Right lobe of liver (tissue), 6 donors: ENCODE data around the gene PPAN. TPM values are rescaled to one million over a fixed set of nuclear protein-coding genes. Genes with fewer than 3 reads are reported as not detected.

ENCODE experiments used
- ATAC-seq, 4 donors: fragments of 200-7000 bp; cut with Tn5 transposase; one replicate each; pipeline ENCODE4 v1.9.1; 2020; ENCODE audit warnings: mild to moderate bottlenecking in 4 of 4, moderate library complexity in 4 of 4
- DNase-seq, 3 donors: peaks; one replicate each; pipeline ENCODE4 v3.0.0-alpha.2; 2020
- H3K27ac ChIP-seq, 3 donors: fragments of 200-600 bp; one replicate each; pipeline ENCODE4 v1.8.0; 2022
- H3K27me3 ChIP-seq, 2 donors: fragments of 200-600 bp; one replicate each; pipeline ENCODE4 v1.8.0; 2022
- H3K36me3 ChIP-seq, 4 donors: fragments of 200-600 bp; sonication (generic) in 1 of 4; one replicate each; pipeline versions ENCODE4 v1.5.1 to v1.8.0; 2017 to 2022; ENCODE audit warnings: control low read depth in 1 of 4
- H3K4me1 ChIP-seq, 4 donors: fragments of 200-600 bp; sonication (generic) in 1 of 4; one replicate each; pipeline versions ENCODE4 v1.5.1 to v1.8.0; 2017 to 2022; ENCODE audit warnings: control low read depth in 1 of 4
- H3K4me3 ChIP-seq, 3 donors: fragments of 200-600 bp; one replicate each; pipeline ENCODE4 v1.8.0; 2022
- H3K9me3 ChIP-seq, 4 donors: fragments of 200-600 bp; sonication (generic) in 1 of 4; one replicate each; pipeline versions ENCODE4 v1.5.1 to v1.8.0; 2017 to 2022; ENCODE audit warnings: control low read depth in 1 of 4
- CTCF ChIP-seq, 4 donors: fragments of 200-600 bp in 3 of 4; fragments of 450-650 bp in 1 of 4; IDR thresholded peaks; one replicate each; pipeline versions ENCODE4 v1.5.1 to v1.8.0; 2016 to 2022; ENCODE audit warnings: antibody characterized with exemption in 4 of 4, mild to moderate bottlenecking in 2 of 4
- POLR2A ChIP-seq: fragments of 450-650 bp; IDR thresholded peaks from one replicate; pipeline ENCODE4 v1.6.1; 2017; ENCODE audit warnings: antibody characterized with exemption, mild to moderate bottlenecking
- WGBS: methylation state at CpG from one replicate; pipeline ENCODE4 v1.1.6; 2018; ENCODE audit warnings: low coverage, low lambda C conversion rate; ENCODE audit not compliant: insufficient coverage; ENCODE audit errors: missing lambda C conversion rate; 5-methylcytosine and 5-hydroxymethylcytosine counted together
- intact Hi-C, 2 donors: fragments of 100-400 bp; cut with DNase I; formaldehyde crosslinking; loops; one replicate each; pipeline versions ENCODE4 v1.11.2 to v1.14.1; 2022
- total RNA-seq, 6 experiments: library from RNA; depleted of rRNA in 2 of 6; stranded (reverse); fragments of >200 nt in 2 of 6; fragmentation: NEBNext Ultra II Directional in 3 of 6; extraction: Animal tissue kit (Norgen Biotek cat#: 25700) in 3 of 6; gene quantifications; one replicate each; pipeline versions ENCODE4 v1.1.0 to v1.2.4, GENCODE V29; 2016 to 2023
- donor health status: DM: no; HTN: yes; CAD: no.
- donor health status: DM: no; HTN: no; CAD: no.
- donor health status: DM: no; HTN: no; CAD: no.
- donor health status: DM: no; HTN: yes; CAD: no.
- donor health status: DM: no; HTN: yes; CAD: no.

The PPAN gene
- total RNA-seq, 6 experiments from 2014 or later, result 11.2 to 19.9 (median 18.4) TPM

GRCh38 chr19:10138879-10139795, 33.0 kb downstream of the PPAN start:
- no peak for TF ChIP-seq CTCF (IDR thresholded peaks at IDR 0.05)
- TF ChIP-seq POLR2A, result no peak
- Histone ChIP-seq H3K36me3 (peaks cover 0 to 85% (median 27%) of the 10 kb centered on the region in 4 donors), H3K4me3 (no peak overlapping the region), H3K27me3 (no peaks in the 10 kb centered on the region), H3K4me1 (no peaks in the 10 kb centered on the region), H3K9me3 (no peaks in the 10 kb centered on the region), H3K27ac (no peak overlapping the region)
- WGBS, result 93% methylated on average over 6 of the region's 27 CpGs
- ATAC-seq (no peak), DNase-seq (no peak)
- intact Hi-C loops, result no loop called here

- Histone ChIP-seq H3K4me1 (no peaks in the 10 kb centered on the region), H3K4me3 (no peak overlapping the region), H3K27ac (no peak overlapping the region), H3K36me3 (peaks cover 0 to 88% (median 26%) of the 10 kb centered on the region in 4 donors), H3K9me3 (no peaks in the 10 kb centered on the region), H3K27me3 (no peaks in the 10 kb centered on the region)
- ATAC-seq (no peak), DNase-seq (no peak)
- TF ChIP-seq POLR2A, result no peak
- TF ChIP-seq CTCF (IDR thresholded peaks at IDR 0.05), result no peak
- WGBS, result no CpG with 5 or more reads among the region's 23 CpGs
- intact Hi-C loops, result no loop called here
These were observed 33.8 kb downstream of the PPAN start for GRCh38 chr19:10139952-10140351.

GRCh38 chr19:10141479-10141878, 35.3 kb downstream of the PPAN start:
- H3K27me3 ChIP-seq, result no peaks in the 10 kb centered on the region
- intact Hi-C loops, result no loop called here
- no peak overlapping the region for H3K4me3 ChIP-seq
- 92% methylated on average over 8 of the region's 13 CpGs for WGBS
- ATAC-seq, result no peak
- H3K9me3 ChIP-seq, result no peaks in the 10 kb centered on the region
- TF ChIP-seq POLR2A (no peak), CTCF (IDR thresholded peaks at IDR 0.05) (no peak)
- H3K4me1 ChIP-seq, result no peaks in the 10 kb centered on the region
- no peak overlapping the region for H3K27ac ChIP-seq
- DNase-seq, result no peak
- H3K36me3 ChIP-seq, result peaks cover 0 to 93% (median 34%) of the 10 kb centered on the region in 4 donors

GRCh38 chr19:10141973-10142372, 35.8 kb downstream of the PPAN start:
- H3K36me3 ChIP-seq, result peaks cover 0 to 93% (median 36%) of the 10 kb centered on the region in 4 donors
- no peaks in the 10 kb centered on the region for H3K9me3 ChIP-seq
- H3K4me1 ChIP-seq, result no peaks in the 10 kb centered on the region
- no peak overlapping the region for H3K27ac ChIP-seq
- intact Hi-C loops, result no loop called here
- H3K4me3 ChIP-seq, result no peak overlapping the region
- DNase-seq (no peak), ATAC-seq (no peak)
- 93% methylated on average over 3 of the region's 18 CpGs for WGBS
- no peaks in the 10 kb centered on the region for H3K27me3 ChIP-seq
- TF ChIP-seq CTCF (IDR thresholded peaks at IDR 0.05) (no peak), POLR2A (no peak)
